ENCODE data around the gene COP1. TPM values are rescaled to one million over a fixed set of nuclear protein-coding genes. Genes with fewer than 3 reads are reported as not detected.

The COP1 gene
- total and polyA plus RNA-seq, 2 donors (not counting 3 experiments of a cell fraction or from before 2014, with no cell fraction given) = 16.5 to 40.9 TPM

DNA sequence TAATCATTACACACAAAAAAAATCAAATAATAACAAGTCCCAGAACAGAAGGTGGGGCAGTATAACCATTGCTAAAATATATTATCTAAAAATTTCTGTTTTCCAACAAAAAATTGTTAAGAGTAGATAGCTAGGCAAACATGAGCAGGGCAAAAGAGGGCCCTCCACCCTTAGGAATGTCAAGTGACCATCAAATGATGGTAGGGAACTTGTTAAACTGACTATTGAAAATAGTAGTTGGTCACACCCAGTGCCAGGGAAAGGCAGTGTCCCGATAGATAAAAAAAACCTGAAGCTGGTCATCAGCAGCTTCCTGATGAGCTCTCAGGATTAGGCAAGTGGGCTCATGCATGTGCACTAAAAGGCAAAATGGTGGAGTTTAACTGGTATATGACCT, 18.4 kb upstream of the COP1 start:
- ChIA-PET CTCF (interaction anchor here (1.1 kb wide), 1 partner anchor 17 kb away, joined by 3 read pairs; no protein-coding TSS in a partner anchor), POLR2A (no interaction called here)
- Histone ChIP-seq H3K9ac (replicated peaks; ENCODE audit: extremely low read depth, insufficient read depth, low read length) (no peak overlapping the region), H3K4me1 (ENCODE audit: control insufficient read depth, extremely low read depth, insufficient read depth, low read length) (no peaks in the 10 kb centered on the region), H3K4me3 (replicated peaks in 1 of 3; ENCODE audit: insufficient read depth in 1 of 3, low read depth in 1 of 3, low read length in 3 of 3) (no peak overlapping the region), H3K9me1 (replicated peaks; ENCODE audit: control insufficient read depth, extremely low read depth, insufficient read depth, low read length) (no peaks in the 10 kb centered on the region), H3K4me2 (ENCODE audit: insufficient read depth, low read length) (no peak overlapping the region), H3K27me3 (ENCODE audit: control insufficient read depth in 2 of 2, insufficient read depth in 2 of 2, low read length in 2 of 2) (no peaks in the 10 kb centered on the region), H3K79me2 (ENCODE audit: control insufficient read depth, insufficient read depth, low read length) (no peaks in the 10 kb centered on the region), H3K9me3 (replicated peaks; ENCODE audit: control insufficient read depth, insufficient read depth, low read length) (no peaks in the 10 kb centered on the region), H3K27ac (ENCODE audit: insufficient read depth, low read depth, low read length) (no peak overlapping the region), H3K36me3 (ENCODE audit: control insufficient read depth in 2 of 2, extremely low read depth in 1 of 2, insufficient read depth in 2 of 2, low read length in 2 of 2) (no peaks in the 10 kb centered on the region), H2AFZ (ENCODE audit: low read depth, low read length) (no peak overlapping the region), H4K20me1 (replicated peaks; ENCODE audit: control insufficient read depth, extremely low read depth, insufficient read depth, low read length) (no peaks in the 10 kb centered on the region)
- no TSS peak for BruUV-seq (replicated peaks)
- TF ChIP-seq GATA2 (IDR thresholded peaks at IDR 0.05; ENCODE audit: insufficient read depth, insufficient read length, low read depth, low read length) = no peak
- no peak for TF ChIP-seq FOS (IDR thresholded peaks at IDR 0.05; ENCODE audit: borderline replicate concordance, insufficient read depth, low read length)
- TF ChIP-seq, protein P1, sequence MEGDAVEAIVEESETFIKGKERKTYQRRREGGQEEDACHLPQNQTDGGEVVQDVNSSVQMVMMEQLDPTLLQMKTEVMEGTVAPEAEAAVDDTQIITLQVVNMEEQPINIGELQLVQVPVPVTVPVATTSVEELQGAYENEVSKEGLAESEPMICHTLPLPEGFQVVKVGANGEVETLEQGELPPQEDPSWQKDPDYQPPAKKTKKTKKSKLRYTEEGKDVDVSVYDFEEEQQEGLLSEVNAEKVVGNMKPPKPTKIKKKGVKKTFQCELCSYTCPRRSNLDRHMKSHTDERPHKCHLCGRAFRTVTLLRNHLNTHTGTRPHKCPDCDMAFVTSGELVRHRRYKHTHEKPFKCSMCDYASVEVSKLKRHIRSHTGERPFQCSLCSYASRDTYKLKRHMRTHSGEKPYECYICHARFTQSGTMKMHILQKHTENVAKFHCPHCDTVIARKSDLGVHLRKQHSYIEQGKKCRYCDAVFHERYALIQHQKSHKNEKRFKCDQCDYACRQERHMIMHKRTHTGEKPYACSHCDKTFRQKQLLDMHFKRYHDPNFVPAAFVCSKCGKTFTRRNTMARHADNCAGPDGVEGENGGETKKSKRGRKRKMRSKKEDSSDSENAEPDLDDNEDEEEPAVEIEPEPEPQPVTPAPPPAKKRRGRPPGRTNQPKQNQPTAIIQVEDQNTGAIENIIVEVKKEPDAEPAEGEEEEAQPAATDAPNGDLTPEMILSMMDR (IDR thresholded peaks at IDR 0.05; ENCODE audit: extremely low read depth in 1 of 2, insufficient read depth in 1 of 2, low read depth in 1 of 2, low read length in 2 of 2) = no peak
- no peak for TF ChIP-seq POLR2AphosphoS5 (IDR thresholded peaks at IDR 0.05; ENCODE audit: insufficient read depth, low read depth, low read length)
- no peak for TF ChIP-seq JUN (IDR thresholded peaks at IDR 0.05; ENCODE audit: borderline replicate concordance, insufficient read depth, insufficient read length, low read depth)
- TF ChIP-seq MYC (IDR thresholded peaks at IDR 0.05; ENCODE audit: low read depth, low read length) = no peak
- TF ChIP-seq EZH2 (IDR thresholded peaks at IDR 0.05; ENCODE audit: borderline replicate concordance, low read depth, low read length, severe bottlenecking) = no peak
- no peak for TF ChIP-seq POLR2A (IDR thresholded peaks at IDR 0.05; ENCODE audit: low read depth, low read length)
- TF ChIP-seq, protein P2, sequence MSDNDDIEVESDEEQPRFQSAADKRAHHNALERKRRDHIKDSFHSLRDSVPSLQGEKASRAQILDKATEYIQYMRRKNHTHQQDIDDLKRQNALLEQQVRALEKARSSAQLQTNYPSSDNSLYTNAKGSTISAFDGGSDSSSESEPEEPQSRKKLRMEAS (IDR thresholded peaks at IDR 0.05; ENCODE audit: insufficient read depth, insufficient read length) = no peak
- intact Hi-C loops (cut with micrococcal nuclease) = no loop called here
- DNase-seq (ENCODE audit: low read depth, low spot score) = no peak
- dilution Hi-C loops (cut with MboI; ENCODE audit: extremely low pct_ligation_motif_present, low sequenced_read_pairs) = no loop called here
- no peak for FAIRE-seq

All from endothelial cell of umbilical vein (primary cell).